ENCODE results near the gene CRKL.

DNA sequence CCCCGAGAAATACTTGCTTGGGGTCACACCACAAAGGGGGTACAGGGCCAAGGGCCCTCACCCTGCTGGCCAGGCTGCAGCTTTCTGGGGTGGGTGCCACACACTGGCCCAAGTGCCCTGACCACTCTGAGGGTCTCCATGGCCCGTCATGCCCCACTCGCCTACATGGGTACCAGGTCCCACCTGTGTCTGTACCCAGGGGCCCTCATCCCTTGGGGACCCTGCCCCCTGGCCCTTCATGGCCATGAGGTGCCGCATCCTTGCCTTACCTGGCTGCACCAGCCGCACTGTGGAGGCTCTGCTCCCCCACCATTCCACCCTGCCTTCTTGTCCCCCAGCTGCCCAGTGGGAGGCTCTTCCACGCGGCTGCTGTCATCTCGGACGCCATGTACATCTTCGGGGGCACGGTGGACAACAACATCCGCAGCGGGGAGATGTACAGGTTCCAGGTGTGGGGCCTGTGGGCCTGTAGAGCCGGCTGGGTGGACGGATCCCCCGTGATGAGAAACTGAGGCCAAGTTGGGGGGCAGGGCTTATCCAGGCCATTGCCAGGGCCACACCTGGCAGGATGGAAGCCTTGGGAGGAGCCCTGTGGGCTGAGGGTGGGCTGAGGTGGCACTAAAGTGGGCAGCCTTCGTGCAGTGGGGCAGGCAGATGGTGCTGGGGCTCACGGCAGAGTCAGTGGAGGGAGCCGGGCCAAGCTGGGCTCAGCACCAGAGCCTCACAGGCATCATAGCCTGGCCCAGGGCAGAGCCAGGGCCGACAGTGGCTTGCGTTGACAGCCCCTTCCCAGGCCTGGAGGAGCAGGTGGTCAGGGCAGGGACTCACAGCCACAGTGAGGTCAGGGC is 75.5 kb downstream of the CRKL start:
- TF ChIP-seq, protein P1, sequence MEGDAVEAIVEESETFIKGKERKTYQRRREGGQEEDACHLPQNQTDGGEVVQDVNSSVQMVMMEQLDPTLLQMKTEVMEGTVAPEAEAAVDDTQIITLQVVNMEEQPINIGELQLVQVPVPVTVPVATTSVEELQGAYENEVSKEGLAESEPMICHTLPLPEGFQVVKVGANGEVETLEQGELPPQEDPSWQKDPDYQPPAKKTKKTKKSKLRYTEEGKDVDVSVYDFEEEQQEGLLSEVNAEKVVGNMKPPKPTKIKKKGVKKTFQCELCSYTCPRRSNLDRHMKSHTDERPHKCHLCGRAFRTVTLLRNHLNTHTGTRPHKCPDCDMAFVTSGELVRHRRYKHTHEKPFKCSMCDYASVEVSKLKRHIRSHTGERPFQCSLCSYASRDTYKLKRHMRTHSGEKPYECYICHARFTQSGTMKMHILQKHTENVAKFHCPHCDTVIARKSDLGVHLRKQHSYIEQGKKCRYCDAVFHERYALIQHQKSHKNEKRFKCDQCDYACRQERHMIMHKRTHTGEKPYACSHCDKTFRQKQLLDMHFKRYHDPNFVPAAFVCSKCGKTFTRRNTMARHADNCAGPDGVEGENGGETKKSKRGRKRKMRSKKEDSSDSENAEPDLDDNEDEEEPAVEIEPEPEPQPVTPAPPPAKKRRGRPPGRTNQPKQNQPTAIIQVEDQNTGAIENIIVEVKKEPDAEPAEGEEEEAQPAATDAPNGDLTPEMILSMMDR (IDR thresholded peaks at IDR 0.05), result no peak
- TF ChIP-seq EZH2 (IDR thresholded peaks at IDR 0.05) (no peak), EZH2phosphoT487 (IDR thresholded peaks at IDR 0.05) (no peak)

Measured in neural progenitor cell (in vitro differentiated cells).